HG02943 (cell line): Measurements from ENCODE around the gene ADAMTS16.

Experiments
- ATAC-seq: cut with Tn5 transposase; IDR thresholded peaks from one replicate; pipeline ENCODE4 v1.9.1; 2021; ENCODE audit warnings: mild to moderate bottlenecking, low read depth, moderate library complexity; ENCODE audit not compliant: unreplicated experiment

ADAMTS16 gene

DNA sequence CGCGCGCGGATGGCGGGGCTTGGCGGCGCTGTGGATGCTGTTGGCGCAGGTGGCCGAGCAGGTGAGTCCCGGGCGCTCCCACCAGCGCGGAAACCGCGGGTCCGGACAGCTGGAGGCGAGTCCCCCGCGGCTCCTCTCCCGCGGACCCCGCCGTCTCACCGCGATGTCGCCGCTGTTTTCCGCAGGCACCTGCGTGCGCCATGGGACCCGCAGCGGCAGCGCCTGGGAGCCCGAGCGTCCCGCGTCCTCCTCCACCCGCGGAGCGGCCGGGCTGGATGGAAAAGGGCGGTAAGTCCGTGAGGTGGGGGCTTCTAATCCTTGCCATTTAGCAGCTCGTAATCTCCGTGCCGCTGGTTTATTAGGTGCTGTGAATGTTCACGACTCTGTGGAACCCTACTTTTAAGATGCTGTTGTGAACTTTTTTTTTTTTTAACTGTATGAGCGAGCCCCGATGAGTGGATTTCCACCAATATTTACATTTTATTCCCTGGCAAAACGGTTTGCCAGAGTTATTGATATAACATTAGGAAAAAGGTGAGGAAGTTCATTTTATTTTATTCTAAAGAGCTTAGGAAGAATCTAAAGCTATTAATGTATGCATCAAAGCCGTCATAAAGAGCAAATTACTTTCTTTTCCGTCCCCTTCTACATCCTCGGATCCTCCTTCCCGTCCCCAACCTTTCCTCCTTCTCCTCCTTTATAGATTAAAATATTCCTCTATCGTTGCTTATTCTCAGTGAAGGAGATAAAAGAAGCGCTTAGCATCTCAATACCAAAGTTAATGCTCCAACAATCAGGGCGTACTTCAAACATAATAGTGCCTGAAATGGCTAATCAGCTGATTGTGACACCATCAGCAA lies 579 bp downstream of the ADAMTS16 start:
- ATAC-seq: no peak

DNA sequence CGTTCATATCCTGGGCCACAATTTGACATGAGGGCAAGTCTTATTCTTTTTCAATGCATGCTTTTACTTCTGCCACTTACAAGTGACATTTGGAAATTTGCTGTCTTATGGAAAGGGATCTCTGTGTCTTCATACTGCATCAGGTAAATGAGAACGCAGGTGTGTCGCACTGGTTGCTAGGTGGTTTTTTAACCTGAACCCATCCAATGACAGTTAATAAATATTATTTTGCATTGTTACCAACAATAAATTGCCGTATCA lies 1.1 kb downstream of the ADAMTS16 start:
- ATAC-seq: no peak

DNA sequence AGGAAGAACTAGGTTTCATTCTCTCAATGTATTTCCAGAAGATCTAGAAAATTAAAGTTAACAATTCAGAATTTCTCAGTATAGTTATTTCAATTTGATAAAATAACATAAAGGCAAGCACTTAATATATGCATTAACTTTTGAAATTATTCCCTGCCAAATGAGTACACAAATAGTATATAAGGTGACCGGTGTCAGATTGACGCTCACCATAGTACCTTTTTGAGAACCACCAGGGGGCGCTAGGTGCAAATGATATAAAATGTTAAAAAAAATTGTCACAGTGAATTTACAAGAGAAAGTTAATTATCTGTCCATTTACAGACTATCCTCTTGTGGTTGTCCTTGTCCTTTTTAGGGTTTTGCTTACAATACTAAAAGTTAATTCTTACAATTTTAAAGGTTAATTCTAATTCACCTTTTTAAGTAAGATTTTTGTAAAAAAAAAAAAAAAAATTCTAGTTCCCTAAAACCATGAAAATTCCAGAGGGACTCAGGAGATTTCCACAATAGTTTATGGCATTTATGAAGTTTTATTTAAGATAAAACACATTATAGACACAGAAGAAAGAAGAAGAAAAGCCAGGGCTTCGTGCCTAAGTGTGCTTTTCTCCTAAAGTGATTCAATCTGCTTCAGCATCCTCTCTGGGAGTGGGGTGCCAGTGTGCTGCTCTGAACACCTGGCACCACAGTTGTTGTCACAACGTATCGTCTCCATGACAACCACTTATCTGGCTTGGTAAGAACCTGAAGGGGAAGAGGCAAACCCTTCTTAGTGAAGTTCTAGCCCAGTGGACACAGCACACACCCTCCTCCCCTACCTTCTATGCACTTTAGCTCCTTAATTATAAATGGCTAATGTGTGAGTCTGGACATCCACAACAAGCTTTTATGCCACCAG lies 1.7 kb downstream of the ADAMTS16 start:
- peak; percentile 71 for ATAC-seq

DNA sequence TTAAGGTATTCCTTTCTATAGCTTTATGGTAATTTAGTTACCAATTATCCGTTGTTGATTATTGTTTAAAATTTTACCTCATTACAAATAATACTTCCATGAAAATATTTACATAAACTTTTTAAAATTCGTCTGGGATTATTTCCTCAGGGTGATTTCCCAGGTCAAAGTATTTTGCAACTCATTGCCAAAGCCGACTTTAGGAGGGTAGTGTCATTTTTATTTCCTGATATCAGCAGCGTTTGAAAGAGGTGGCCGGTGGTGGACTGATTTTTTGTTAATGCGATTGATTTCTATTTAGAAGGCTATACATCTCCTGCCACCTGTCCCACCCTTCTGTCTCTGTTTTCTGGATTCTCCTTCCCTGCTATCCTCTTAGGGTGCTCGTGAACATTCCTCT lies 4.3 kb downstream of the ADAMTS16 start:
- ATAC-seq: no peak

DNA sequence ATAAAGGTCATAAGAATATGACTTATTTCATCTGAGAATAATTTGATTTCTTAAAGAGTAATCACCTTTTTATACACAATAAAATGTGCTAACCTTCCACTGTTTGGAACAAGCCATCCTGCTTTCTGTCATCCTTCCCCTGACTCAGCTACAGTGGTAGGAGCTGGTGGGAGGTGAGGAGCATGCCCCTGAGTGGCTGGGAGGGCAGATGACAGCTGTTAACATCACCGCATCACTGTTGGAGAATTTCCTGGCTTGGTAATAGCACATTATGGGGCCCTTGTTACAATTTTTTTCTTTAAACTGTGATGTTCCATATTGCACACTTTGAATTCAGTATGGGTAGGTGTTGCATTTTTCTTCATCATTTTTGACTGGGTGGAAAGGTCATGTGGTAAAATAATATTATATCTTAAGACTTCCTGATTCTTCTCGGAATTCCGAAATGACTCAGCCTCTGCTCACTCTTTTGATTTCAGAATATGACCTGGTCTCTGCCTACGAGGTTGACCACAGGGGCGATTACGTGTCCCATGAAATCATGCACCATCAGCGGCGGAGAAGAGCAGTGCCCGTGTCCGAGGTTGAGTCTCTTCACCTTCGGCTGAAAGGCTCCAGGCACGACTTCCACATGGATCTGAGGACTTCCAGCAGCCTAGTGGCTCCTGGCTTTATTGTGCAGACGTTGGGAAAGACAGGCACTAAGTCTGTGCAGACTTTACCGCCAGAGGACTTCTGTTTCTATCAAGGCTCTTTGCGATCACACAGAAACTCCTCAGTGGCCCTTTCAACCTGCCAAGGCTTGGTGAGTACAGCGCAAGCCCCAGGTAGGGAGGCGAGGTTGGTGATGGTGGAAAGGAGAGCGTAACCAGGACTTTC lies 5.8 kb downstream of the ADAMTS16 start:
- no peak for ATAC-seq

DNA sequence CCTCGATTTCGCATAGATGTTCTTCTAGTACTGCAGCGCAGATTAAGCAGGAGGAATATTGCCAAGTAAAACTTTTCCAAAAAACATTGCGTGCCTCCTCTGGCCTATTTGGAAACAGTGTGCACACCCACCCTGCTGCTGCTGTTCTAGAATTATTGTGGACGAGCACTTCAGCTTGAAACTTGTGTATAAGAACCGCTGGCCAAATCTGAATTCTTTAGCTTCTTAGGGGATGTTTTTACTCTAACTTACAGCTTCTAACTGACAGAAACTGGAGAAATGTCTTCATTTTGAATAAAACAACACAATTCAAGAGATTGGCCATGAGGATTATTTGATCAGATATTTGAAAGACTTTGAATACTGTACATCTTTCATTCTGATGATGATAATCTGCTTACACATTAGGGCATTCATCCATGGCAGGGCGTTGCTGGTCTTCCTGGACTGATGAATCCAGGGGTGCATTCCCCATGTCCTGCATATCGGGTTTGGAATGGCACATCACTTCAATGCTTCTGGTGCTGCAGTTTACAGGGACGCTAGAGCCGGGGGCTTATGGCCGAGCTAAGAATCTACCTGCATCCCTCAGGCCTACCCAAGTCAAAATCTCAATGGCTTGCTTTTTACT lies 6.5 kb downstream of the ADAMTS16 start:
- ATAC-seq: no peak

DNA sequence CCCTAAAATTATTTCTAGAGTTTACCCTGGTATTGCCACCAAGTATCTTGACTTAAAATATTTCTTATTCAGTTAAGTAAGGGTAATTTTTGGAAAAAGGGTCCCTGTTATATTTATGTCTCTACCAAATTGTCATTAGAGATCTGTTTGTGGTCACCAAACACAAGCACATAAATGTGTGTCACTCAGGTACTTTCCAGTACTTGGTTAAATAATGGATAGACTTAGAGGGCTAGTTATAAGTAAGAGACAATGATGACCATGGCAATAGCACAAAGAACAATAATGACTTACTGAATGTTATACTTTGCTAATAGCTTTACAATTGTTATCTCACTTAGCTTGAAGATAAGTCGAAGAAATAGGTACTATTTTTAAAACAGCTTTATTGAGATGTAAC lies 9.0 kb downstream of the ADAMTS16 start:
- no peak for ATAC-seq

DNA sequence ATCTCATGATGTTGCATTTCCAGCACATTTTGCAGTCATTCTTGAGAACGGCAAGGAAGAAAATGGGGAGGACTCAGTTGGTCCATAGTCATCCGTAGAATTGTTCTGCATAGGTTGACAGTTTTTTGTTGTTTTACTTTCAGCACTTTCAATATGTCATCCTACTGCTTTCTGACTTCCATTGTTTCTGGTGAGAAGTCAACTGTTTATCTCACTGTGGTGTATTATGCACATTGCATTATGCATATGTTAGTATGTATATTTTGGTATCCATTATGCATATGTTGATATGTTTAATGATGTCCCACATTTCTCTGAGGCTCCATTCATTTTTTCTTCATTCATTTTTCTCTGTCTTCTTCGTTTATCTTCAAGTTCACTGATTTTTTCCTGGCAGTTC lies 10.5 kb downstream of the ADAMTS16 start:
- no peak for ATAC-seq

DNA sequence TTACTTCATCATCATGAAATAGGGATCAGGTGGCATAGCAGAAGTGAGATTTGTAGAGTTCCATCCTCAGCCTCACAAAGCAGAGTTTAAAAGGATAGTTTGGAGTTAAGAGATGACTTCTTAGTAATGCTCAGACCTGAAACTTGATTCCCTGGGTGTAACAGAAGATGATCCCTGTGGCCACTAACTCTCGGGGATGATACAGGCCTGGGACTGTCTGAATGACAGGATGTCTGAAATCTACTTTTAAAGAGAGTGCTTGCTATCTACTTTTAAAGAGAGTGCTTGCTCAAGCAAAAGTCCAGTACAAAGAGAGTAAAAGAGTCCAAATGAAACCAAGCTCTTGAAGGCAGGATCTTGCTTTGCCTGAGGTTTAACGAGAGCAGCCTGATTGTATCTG lies 14.6 kb downstream of the ADAMTS16 start:
- no peak for ATAC-seq

DNA sequence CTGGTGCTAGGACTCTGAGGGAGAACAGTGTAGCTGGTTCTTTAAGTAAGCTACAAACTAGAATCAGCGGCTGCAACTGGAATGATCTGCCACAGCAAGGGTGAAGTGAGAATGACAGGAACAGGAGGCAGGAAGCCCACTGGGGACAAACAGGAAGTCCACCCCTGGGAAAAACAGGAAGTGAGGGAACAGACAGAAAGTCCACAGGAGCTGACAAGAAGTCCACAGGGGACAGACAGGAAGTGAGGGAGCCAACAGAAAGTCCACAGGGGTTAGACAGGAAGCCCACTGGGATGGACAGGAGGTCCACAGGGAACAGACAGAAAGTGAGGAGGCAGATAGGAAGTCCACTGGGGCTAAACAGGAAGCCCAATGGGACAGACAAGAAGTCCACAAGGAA lies 15.5 kb downstream of the ADAMTS16 start:
- ATAC-seq: no peak

DNA sequence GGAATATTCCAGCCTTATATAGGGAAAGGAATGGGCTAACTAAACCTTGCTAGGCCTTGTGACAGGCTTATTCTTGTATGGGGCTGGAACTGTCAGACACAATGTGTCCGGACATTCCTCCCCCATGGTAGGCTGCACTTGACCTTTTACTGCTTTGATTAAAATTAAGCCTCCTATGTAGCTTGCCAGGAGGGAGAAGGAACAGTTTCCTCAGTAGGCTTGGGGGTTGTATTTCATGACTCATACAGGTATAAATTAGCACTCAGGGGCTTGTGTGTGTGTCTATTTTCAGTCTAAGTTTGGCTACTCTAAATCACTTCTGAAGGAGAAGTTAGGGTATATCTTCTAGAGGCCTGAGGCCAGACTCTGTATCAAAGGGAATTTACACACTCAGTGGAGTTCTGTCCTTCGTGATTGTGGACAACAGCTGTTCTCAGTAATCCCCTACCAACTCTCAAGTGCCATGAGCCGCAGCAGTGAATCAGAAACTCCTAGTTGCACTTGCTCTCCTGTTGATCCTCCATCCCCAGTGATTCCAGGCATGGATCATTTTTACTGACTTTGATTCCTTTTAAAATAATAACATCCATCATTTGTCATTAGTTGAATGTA lies 16.4 kb downstream of the ADAMTS16 start:
- no peak for ATAC-seq

DNA sequence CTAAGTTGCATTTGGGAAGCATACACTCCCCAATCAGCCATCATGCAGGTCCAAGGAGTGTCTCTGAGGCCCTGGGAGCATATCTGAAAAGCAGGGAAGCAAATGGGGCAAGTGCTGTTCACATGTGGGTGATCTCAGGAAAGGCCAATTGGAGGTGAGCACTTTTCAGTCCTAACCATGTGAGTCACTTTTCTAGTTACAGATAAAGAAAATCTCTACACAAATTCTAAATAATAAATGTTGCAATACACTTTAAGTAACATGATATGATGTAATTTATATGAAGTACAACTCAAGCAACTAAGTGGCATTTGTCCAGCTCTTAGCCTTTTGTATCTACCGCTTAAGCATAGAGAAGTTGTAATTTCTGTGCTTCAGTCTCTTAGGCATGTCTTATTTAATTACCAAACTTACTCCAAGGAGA lies 18.4 kb downstream of the ADAMTS16 start:
- no peak for ATAC-seq

DNA sequence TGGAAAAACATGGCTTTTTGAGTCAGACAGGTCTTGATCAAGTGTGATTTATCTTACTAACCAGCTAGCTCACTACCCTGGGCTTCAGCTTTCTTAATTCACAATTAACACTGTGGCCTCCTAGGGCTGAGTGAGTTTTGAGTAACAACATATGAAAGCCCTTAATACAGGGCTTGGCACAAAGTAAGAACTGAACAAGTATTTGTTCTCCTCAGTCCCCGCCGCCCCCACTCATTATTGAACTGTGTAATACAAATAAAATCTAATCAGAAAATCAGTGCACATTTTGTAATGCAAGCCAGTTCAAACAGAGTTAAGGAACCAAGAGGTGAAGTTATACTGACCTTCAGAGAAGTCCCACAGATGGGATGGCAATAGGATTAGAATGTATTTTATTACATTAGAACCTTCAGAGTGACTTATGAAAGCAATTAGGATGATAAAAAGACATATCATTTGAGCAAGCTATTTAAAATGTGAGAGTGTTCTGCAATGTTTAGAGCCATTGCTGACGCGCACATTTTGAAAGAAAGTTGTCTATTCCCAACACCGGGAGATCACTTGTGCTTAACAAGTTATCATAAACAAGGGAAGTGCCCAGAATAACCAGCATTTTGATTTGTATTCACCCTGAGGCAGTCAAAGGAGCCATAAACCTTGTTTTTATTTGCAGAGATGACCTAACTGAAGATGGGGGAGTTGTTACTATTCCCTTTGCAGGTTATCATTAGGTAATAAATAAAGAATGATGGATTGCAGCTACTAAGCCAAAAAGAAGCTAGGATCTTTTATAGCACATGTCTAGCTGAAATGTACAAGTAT lies 19.4 kb downstream of the ADAMTS16 start:
- no peak for ATAC-seq

DNA sequence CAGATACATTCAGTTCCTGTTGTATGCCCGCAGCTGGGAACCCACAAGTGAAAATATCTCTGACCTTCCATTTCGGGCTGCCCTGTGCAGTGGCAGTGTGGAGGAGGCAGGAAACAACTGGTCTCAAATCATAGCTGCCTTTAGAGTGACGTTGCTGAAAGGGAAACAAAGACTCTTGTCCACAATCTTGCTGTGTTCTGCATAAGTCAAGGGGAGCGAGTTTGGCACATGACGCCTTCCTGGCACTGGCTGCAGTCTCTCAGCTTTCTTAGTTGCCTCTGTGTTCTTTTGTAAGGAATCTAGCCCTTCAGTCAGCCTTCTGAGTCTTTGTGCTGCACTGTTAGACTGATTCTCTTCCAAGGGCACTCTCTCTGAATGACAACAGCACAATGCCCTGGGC lies 24.0 kb downstream of the ADAMTS16 start:
- ATAC-seq: no peak

DNA sequence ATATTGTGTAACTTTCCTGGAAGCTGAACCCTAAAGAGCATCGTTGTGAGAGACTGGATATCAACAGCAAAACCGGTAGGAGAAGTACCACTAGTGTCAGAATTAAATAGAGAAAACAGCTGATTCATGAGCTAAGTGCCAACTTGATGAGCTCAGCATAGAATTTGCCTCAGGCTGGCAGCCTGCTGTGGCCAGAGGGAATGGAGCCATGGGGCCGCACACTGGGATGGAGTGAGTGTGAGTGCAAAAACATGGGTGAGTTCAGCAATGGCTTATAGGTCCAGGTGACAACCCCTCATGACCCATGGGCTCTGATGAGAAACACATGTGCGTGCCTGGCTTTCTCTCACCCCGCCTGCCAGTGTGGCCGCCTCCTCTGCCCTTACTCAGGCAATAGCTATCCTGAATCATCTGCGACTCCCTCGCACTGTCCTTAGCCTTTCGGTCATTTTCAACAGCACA lies 25.4 kb downstream of the ADAMTS16 start:
- no peak for ATAC-seq

DNA sequence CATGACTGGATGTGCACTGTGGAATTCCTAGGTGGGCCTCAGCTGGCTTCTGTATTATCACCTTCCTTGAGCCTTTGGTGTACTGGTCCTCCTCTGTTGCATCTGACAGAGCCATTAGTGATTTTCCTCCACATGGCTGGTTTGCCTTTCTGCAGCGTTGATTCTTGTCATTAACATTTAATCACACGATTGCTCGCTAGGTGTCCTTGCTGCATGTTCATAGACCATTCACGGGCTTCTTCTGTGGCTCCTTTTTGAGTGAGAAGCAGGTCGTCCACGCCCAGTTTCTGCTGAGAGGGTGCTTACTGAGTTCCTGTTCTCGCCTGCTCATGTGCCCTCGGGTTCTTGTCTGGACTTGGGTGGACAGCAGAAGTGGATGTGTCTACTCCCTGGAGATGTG lies 29.3 kb downstream of the ADAMTS16 start:
- no peak for ATAC-seq

DNA sequence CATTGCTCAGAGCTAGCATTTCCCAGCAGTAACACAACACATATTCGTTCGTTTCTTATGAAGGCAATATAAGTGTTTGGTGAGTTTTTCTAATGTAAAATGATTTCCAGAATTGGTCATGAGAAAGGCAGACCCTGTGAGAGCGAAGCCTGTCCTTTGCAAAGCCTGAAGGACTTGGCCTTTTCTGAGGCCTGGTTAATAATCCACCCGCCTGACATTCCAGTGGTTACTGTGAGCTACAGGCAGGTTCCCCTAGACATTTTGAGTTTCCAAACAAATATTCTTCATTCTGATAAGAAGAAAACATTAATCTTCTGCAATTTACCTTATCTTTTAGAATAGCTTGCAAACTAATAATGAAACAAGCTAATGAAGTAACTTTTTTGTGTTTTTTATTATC lies 38.0 kb downstream of the ADAMTS16 start:
- no peak for ATAC-seq

DNA sequence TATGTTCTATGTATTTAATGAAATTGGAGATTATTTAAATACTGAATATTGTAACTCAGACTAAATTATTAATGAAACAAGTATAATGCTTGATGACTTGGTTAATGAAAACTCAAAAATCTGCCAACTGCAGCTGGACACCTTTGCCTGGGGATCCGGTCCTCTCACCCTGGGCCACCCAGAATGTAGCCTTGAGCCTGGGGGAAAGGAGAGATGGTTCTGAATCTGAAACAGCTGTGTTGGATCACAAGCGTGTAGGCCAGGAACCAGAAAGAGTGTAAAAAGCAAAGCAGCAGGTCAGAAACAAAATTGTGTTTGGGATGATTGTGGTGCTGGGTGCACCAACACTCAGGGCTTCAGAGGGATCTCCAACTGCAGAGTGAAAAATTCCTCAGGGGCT lies 38.5 kb downstream of the ADAMTS16 start:
- ATAC-seq: no peak

DNA sequence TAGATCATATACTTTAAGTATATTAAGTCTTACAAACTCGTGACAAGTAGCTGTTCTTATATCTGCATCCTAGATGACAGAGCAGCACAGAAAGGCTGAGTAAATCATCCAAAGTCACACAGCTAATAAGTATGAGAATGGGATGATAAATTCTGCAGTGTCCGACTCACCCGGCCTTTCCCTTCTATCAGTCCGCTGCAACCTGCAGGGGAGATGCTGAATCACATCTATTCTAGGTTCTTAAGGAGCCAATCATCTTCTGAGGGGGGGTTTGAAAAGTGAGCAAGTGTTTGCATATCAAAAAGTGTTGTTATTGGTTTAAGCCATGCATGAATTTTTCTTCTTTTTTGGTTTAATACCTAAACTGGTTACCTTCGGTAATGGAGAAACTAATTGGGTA lies 38.9 kb downstream of the ADAMTS16 start:
- ATAC-seq: no peak
